H9 (cell line): Measurements from ENCODE around the gene SBNO1. TPM values are rescaled to one million over a fixed set of nuclear protein-coding genes. Genes with fewer than 3 reads are reported as not detected.

ENCODE experiments used
- DNase-seq: peaks from one replicate; pipeline ENCODE4 v3.0.0-alpha.2; 2017
- H2AFZ ChIP-seq: one replicate; pipeline ENCODE4 v1.6.1; 2013; ENCODE audit warnings: mild to moderate bottlenecking, low read length, control low read depth, moderate library complexity
- H2AK5ac ChIP-seq: 2 replicates; pipeline ENCODE4 v1.6.1; 2013; ENCODE audit warnings: low read length, control low read depth, mixed read lengths; ENCODE audit not compliant: insufficient read length
- H2BK120ac ChIP-seq: one replicate; pipeline ENCODE4 v1.6.1; 2013; ENCODE audit warnings: low read depth, mild to moderate bottlenecking, low read length, control low read depth, inconsistent platforms; ENCODE audit not compliant: poor library complexity, severe bottlenecking
- H2BK12ac ChIP-seq: 2 replicates; pipeline ENCODE4 v1.6.1; 2013; ENCODE audit warnings: low read length, control low read depth, mixed read lengths, low read depth; ENCODE audit not compliant: insufficient read length
- H2BK15ac ChIP-seq: 2 replicates; pipeline ENCODE4 v1.6.1; 2013; ENCODE audit warnings: low read depth, low read length, control low read depth
- H2BK20ac ChIP-seq: one replicate; pipeline ENCODE4 v1.6.1; 2013; ENCODE audit warnings: low read depth, mild to moderate bottlenecking, low read length, control low read depth, inconsistent platforms; ENCODE audit not compliant: poor library complexity, severe bottlenecking
- H2BK5ac ChIP-seq: 2 replicates; pipeline ENCODE4 v1.6.1; 2013; ENCODE audit warnings: low read length, control low read depth, mixed read lengths; ENCODE audit not compliant: insufficient read length
- H3K14ac ChIP-seq: 2 replicates; pipeline ENCODE4 v1.6.1; 2013; ENCODE audit warnings: low read length, control low read depth; ENCODE audit not compliant: insufficient read depth
- H3K18ac ChIP-seq: 2 replicates; pipeline ENCODE4 v1.6.1; 2013; ENCODE audit warnings: low read depth, mild to moderate bottlenecking, mixed read lengths, low read length, control low read depth; ENCODE audit not compliant: insufficient read length
- H3K23ac ChIP-seq: 2 replicates; pipeline ENCODE4 v1.6.1; 2013; ENCODE audit warnings: low read length, control low read depth, mixed read lengths, low read depth; ENCODE audit not compliant: insufficient read length
- H3K23me2 ChIP-seq: 2 replicates; pipeline ENCODE4 v1.6.1; 2013; ENCODE audit warnings: low read depth, mild to moderate bottlenecking, mixed read lengths, low read length, control low read depth; ENCODE audit not compliant: insufficient read length, poor library complexity, severe bottlenecking
- H3K27ac ChIP-seq: 2 replicates; pipeline ENCODE4 v1.5.1; 2013; ENCODE audit warnings: low read length, control low read depth, mixed read lengths, low read depth; ENCODE audit not compliant: insufficient read length
- H3K27me3 ChIP-seq: 2 replicates; pipeline ENCODE4 v1.6.1; 2013; ENCODE audit warnings: low read length, control low read depth, inconsistent platforms; ENCODE audit not compliant: insufficient read depth
- H3K4ac ChIP-seq: 2 replicates; pipeline ENCODE4 v1.6.1; 2013; ENCODE audit warnings: low read depth, mild to moderate bottlenecking, control low read depth, inconsistent platforms, low read length, moderate library complexity
- H3K4me1 ChIP-seq: 2 replicates; pipeline ENCODE4 v1.6.1; 2013; ENCODE audit warnings: low read length, control low read depth, inconsistent platforms; ENCODE audit not compliant: insufficient read depth
- H3K4me2 ChIP-seq: 2 replicates; pipeline ENCODE4 v1.6.1; 2013; ENCODE audit warnings: low read length, control low read depth, mixed read lengths; ENCODE audit not compliant: insufficient read length, insufficient read depth
- H3K56ac ChIP-seq: 2 replicates; pipeline ENCODE4 v1.6.1; 2013; ENCODE audit warnings: low read depth, mild to moderate bottlenecking, mixed read lengths, low read length, control low read depth; ENCODE audit not compliant: insufficient read length
- H3K79me1 ChIP-seq: 2 replicates; pipeline ENCODE4 v1.6.1; 2013; ENCODE audit warnings: low read depth, mild to moderate bottlenecking, moderate library complexity, low read length, control low read depth, inconsistent platforms; ENCODE audit not compliant: insufficient read depth, poor library complexity, severe bottlenecking
- H3K79me2 ChIP-seq: 2 replicates; pipeline ENCODE4 v1.6.1; 2013; ENCODE audit warnings: low read length, control low read depth, inconsistent platforms; ENCODE audit not compliant: insufficient read depth
- H3K9ac ChIP-seq: 2 replicates; pipeline ENCODE4 v1.6.1; 2013; ENCODE audit warnings: low read length, control low read depth, mixed read lengths; ENCODE audit not compliant: insufficient read length; ENCODE audit errors: extremely low read depth
- H3K9me3 ChIP-seq: one replicate; pipeline ENCODE4 v1.6.1; 2013; ENCODE audit warnings: low read depth, low read length, inconsistent platforms; ENCODE audit not compliant: control insufficient read depth
- H3T11ph ChIP-seq: one replicate; pipeline ENCODE4 v1.6.1; 2013; ENCODE audit warnings: mild to moderate bottlenecking, low read length, control low read depth, inconsistent platforms
- H4K20me1 ChIP-seq: one replicate; pipeline ENCODE4 v1.6.1; 2013; ENCODE audit not compliant: control insufficient read depth, insufficient read length, insufficient read depth
- H4K5ac ChIP-seq: 2 replicates; pipeline ENCODE4 v1.6.1; 2013; ENCODE audit warnings: low read depth, mild to moderate bottlenecking, mixed read lengths, low read length, control low read depth; ENCODE audit not compliant: insufficient read length
- H4K8ac ChIP-seq: replicated peaks from 2 replicates; pipeline ENCODE4 v1.6.1; 2013; ENCODE audit warnings: low read length, control low read depth, mixed read lengths, low read depth; ENCODE audit not compliant: insufficient read length
- H4K91ac ChIP-seq: 2 replicates; pipeline ENCODE4 v1.6.1; 2013; ENCODE audit warnings: low read depth, mild to moderate bottlenecking, moderate library complexity, mixed read lengths, low read length, control low read depth; ENCODE audit not compliant: insufficient read length
- H3K27ac Mint-ChIP-seq, 3 experiments: 2 replicates in 2 of 3; 3 replicates in 1 of 3; pipeline ENCODE4 v1.8.0; 2020 to 2021; ENCODE audit warnings: mixed read lengths in 3 of 3, mild to moderate bottlenecking in 1 of 3, moderate library complexity in 1 of 3
- H3K27me3 Mint-ChIP-seq: 2 replicates; pipeline ENCODE4 v1.8.0; 2021; ENCODE audit warnings: low read depth, mild to moderate bottlenecking, moderate library complexity, mixed read lengths
- H3K36me3 Mint-ChIP-seq, 3 experiments: 2 replicates in 2 of 3; 3 replicates in 1 of 3; pipeline ENCODE4 v1.8.0; 2020 to 2021; ENCODE audit warnings: low read depth in 3 of 3, mixed read lengths in 3 of 3; ENCODE audit not compliant: insufficient read depth in 1 of 3
- H3K4me1 Mint-ChIP-seq, 2 experiments: 2 replicates each; pipeline ENCODE4 v1.8.0; 2020; ENCODE audit warnings: mixed read lengths in 2 of 2
- H3K4me3 Mint-ChIP-seq, 2 experiments: 2 replicates in 1 of 2; 3 replicates in 1 of 2; pipeline ENCODE4 v1.8.0; 2020 to 2021; ENCODE audit warnings: mild to moderate bottlenecking in 2 of 2, mixed read lengths in 2 of 2, moderate library complexity in 1 of 2
- H3K9me3 Mint-ChIP-seq, 2 experiments: 2 replicates in 1 of 2; 3 replicates in 1 of 2; pipeline ENCODE4 v1.8.0; 2020; ENCODE audit warnings: mild to moderate bottlenecking in 2 of 2, mixed read lengths in 2 of 2, moderate library complexity in 1 of 2
- CTCF ChIP-seq: fragments of 200-600 bp; sonication (generic); conservative IDR thresholded peaks from 3 replicates; pipeline ENCODE4 v1.8.0; 2021; ENCODE audit warnings: antibody characterized with exemption, mild to moderate bottlenecking
- WGBS: extraction: QIAGEN DNeasy Blood & Tissue Kit; methylation state at CpG from one replicate; pipeline ENCODE4 v1.1.7; 2013; ENCODE audit warnings: missing lambda C conversion rate, low lambda C conversion rate, mixed read lengths; ENCODE audit not compliant: insufficient read length; ENCODE audit errors: extremely low coverage; 5-methylcytosine and 5-hydroxymethylcytosine counted together
- total RNA-seq: library from RNA; stranded (reverse); gene quantifications from 2 replicates; pipeline ENCODE4 v1.2.1, GENCODE V29; 2021

Gene SBNO1
- total RNA-seq, 1 experiment from 2014 or later, result 47.5 TPM

- no peak overlapping the region for H2AFZ ChIP-seq
- H4K8ac ChIP-seq, result no peak overlapping the region
- WGBS, result no CpG with 5 or more reads among the region's 1 CpG
- no peak overlapping the region for H3K56ac ChIP-seq
- H3K9ac ChIP-seq, result peak overlapping the region; percentile 42
- no peak overlapping the region for H3K14ac ChIP-seq
- no peaks in the 10 kb centered on the region for H3K9me3 Mint-ChIP-seq
- H3K79me2 ChIP-seq, result no peaks in the 10 kb centered on the region
- H2BK5ac ChIP-seq, result no peak overlapping the region
- peaks cover 11% of the 10 kb centered on the region for H3K23me2 ChIP-seq
- H4K20me1 ChIP-seq, result no peaks in the 10 kb centered on the region
- peaks cover 0 to 2% (median 0%) of the 10 kb centered on the region in 3 experiments; a peak in 2 of 7 replicates for H3K36me3 Mint-ChIP-seq
- no peak overlapping the region; the same call in 1 of the 2 replicates for H2BK15ac ChIP-seq
- H3K18ac ChIP-seq, result no peak overlapping the region
- no peak overlapping the region for H3K23ac ChIP-seq
- no peak for TF ChIP-seq CTCF
- no peak overlapping the region for H4K91ac ChIP-seq
- no peak overlapping the region for H3K27ac ChIP-seq
- no peak overlapping the region for H2BK20ac ChIP-seq
- no peaks in the 10 kb centered on the region for H3K79me1 ChIP-seq
- H4K5ac ChIP-seq, result no peak overlapping the region
- H3K4ac ChIP-seq, result no peak overlapping the region
- peak overlapping the region; percentile 94 for H3K4me2 ChIP-seq
- no peak overlapping the region for H3K27ac Mint-ChIP-seq
- no peak for DNase-seq
- no peaks in the 10 kb centered on the region for H3K9me3 ChIP-seq
- peaks cover 40% of the 10 kb centered on the region for H3K27me3 Mint-ChIP-seq
- no peak overlapping the region for H2BK12ac ChIP-seq
- H3K4me3 Mint-ChIP-seq, result peak overlapping the region; percentile 84 to 90
- H3K4me1 ChIP-seq, result peaks cover 3% of the 10 kb centered on the region; the same call in 1 of the 2 replicates
- H3K4me1 Mint-ChIP-seq, result peaks cover 9% of the 10 kb centered on the region in 2 experiments
- no peak overlapping the region for H3T11ph ChIP-seq
- H3K27me3 ChIP-seq, result no peaks in the 10 kb centered on the region; the same call in 1 of the 2 replicates
- no peak overlapping the region for H2BK120ac ChIP-seq
- H2AK5ac ChIP-seq, result no peak overlapping the region
These were observed 20.3 kb upstream of the SBNO1 start for GRCh38 chr12:123384994-123385376.
